IPS-15b (cell line): ENCODE measurements around the gene GLS.
"Not testable (repeated sequence)": the region's sequence is repeated elsewhere in the genome, so short reads cannot be mapped to it uniquely, and the experiment has no call there.

Source experiments
- H3K27me3 ChIP-seq: one replicate; pipeline ENCODE4 v1.6.1; 2013; ENCODE audit warnings: low read length; ENCODE audit not compliant: control insufficient read depth, insufficient read depth
- H3K36me3 ChIP-seq: one replicate; pipeline ENCODE4 v1.6.1; 2013; ENCODE audit warnings: low read length; ENCODE audit not compliant: control insufficient read depth, insufficient read depth
- H3K4me1 ChIP-seq: one replicate; pipeline ENCODE4 v1.6.1; 2013; ENCODE audit warnings: mild to moderate bottlenecking, low read length; ENCODE audit not compliant: control insufficient read depth, insufficient read depth
- H3K4me3 ChIP-seq: one replicate; pipeline ENCODE4 v1.5.1; 2013; ENCODE audit warnings: low read depth, low read length
- H3K9ac ChIP-seq: one replicate; pipeline ENCODE4 v1.6.1; 2013; ENCODE audit warnings: low read depth, mild to moderate bottlenecking, low read length
- H3K9me3 ChIP-seq: one replicate; pipeline ENCODE4 v1.6.1; 2013; ENCODE audit warnings: mild to moderate bottlenecking, low read length; ENCODE audit not compliant: control insufficient read depth, insufficient read depth

GLS gene

GRCh38 chr2:190943706-190944105 is 63.1 kb downstream of the GLS start:
- Histone ChIP-seq H3K36me3 (no peaks in the 10 kb centered on the region), H3K4me1 (peaks cover 3% of the 10 kb centered on the region), H3K27me3 (no peaks in the 10 kb centered on the region), H3K9me3 (no peaks in the 10 kb centered on the region), H3K9ac (no peak overlapping the region), H3K4me3 (no peak overlapping the region)

- Histone ChIP-seq H3K4me1 (peaks cover 3% of the 10 kb centered on the region), H3K4me3 (no peak overlapping the region), H3K9me3 (no peaks in the 10 kb centered on the region), H3K36me3 (no peaks in the 10 kb centered on the region), H3K27me3 (no peaks in the 10 kb centered on the region), H3K9ac (no peak overlapping the region)
These were observed 66.5 kb downstream of the GLS start for GRCh38 chr2:190947141-190947540.

DNA sequence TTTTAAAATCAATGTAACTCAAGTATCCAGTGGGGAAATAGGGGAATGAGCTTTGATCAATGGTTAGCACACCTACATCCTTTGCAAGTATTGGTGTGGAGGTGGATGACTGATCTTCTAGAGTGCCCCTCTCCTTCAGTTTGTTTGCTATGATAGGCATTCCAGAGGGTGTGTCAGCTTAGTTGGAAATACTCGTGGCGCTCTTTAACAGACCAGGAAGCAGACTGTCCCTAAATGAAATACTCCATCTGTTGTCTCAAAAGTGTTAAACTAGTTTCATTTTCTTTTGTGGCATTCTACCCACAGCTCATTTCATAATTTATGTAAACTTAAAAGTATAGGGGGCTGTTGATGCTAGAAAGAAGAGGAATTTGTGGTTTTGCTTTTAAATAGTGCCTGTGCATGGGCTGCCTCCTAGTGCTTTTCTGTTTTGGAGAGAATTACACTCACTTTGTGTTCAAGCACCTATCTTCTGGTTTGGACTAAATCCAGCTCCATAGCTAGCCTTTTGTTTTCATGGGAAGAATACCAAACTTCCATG is 67.2 kb downstream of the GLS start:
- Histone ChIP-seq H3K9me3 (no peaks in the 10 kb centered on the region), H3K36me3 (no peaks in the 10 kb centered on the region), H3K27me3 (no peaks in the 10 kb centered on the region), H3K4me1 (peaks cover 3% of the 10 kb centered on the region), H3K4me3 (no peak overlapping the region), H3K9ac (peak overlapping the region; percentile 8)

DNA sequence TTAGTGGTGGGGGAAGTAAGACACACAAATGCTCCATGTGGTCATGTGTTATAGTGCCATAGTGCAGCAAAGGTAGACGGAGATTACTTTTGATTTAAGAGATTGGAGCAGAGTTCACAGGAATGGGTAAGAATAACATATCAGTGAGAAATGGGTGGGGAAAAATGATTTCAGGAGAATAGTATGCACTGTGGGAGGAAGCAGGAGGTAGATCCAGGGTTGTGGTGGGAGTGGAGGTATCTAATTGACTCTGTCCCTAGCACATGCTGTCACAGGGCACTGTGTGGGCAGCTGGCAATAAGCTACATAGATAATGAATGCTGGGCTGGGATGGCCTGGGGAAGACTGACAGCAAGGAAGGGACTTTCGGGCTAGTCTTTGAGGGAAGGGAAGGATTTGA is 68.0 kb downstream of the GLS start:
- Histone ChIP-seq H3K4me3 (no peak overlapping the region), H3K4me1 (peaks cover 3% of the 10 kb centered on the region), H3K27me3 (no peaks in the 10 kb centered on the region), H3K9ac (no peak overlapping the region), H3K36me3 (no peaks in the 10 kb centered on the region), H3K9me3 (no peaks in the 10 kb centered on the region)

- no peaks in the 10 kb centered on the region for H3K9me3 ChIP-seq
- peaks cover 3% of the 10 kb centered on the region for H3K4me1 ChIP-seq
- H3K4me3 ChIP-seq = no peak overlapping the region
- no peaks in the 10 kb centered on the region for H3K27me3 ChIP-seq
- no peak overlapping the region for H3K9ac ChIP-seq
- H3K36me3 ChIP-seq = no peaks in the 10 kb centered on the region
These were observed 70.0 kb downstream of the GLS start for GRCh38 chr2:190950566-190950991.

- no peaks in the 10 kb centered on the region for H3K36me3 ChIP-seq
These were observed 72.6 kb downstream of the GLS start for GRCh38 chr2:190953257-190953656.

DNA sequence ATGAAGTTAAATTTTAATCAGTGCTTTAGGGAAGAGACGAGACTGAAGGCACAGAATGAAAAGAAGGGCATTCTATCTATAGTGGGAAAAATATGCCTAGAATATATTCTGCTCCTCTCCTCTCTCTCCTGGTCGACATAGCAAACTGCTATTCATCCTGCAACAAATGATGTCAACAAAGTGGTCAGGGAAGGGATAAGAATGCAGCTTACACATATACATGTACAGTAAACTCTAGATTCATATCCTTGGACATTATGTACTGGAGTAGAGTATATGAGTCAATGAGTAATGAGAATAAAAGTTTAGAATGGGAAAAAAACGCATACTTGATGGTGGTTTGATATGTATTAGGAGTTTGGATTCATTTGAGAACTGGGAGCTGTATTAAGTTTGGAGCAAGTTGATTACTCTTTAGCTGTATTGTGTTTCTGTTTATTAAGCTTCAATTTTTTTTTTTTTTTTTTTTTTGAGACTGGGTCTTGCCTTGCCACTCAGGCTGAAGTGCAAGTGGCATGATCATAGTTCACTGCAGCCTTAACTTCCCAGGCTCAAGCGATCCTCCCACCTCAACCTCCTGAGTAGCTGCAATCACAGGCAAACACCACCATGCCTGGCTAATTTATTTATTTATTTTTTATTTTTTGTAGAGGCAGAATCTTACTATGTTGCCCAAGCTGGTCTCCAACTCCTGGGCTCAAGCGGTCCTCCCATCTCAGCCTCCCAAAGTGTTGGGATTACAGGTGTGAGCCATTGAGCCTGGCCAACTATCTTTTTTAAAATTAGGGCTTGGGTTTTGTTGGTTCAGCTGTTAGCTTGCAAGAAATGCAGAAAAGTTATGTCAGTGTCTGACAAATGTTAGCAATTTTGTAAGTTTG is 79.5 kb downstream of the GLS start:
- Histone ChIP-seq H3K27me3 (no peaks in the 10 kb centered on the region), H3K9ac (no peak overlapping the region), H3K36me3 (no peaks in the 10 kb centered on the region), H3K4me1 (no peaks in the 10 kb centered on the region), H3K9me3 (no peaks in the 10 kb centered on the region), H3K4me3 (no peak overlapping the region)

More at GRCh38 chr2:190953257-190953656, 72.6 kb downstream of the GLS start:
- H3K9ac ChIP-seq = no peak overlapping the region
- no peaks in the 10 kb centered on the region for H3K27me3 ChIP-seq
- no peak overlapping the region for H3K4me3 ChIP-seq
- no peaks in the 10 kb centered on the region for H3K4me1 ChIP-seq
- no peaks in the 10 kb centered on the region for H3K9me3 ChIP-seq

GRCh38 chr2:190961117-190961516 is 80.5 kb downstream of the GLS start:
- H3K36me3 ChIP-seq, H3K9me3 ChIP-seq, H3K9ac ChIP-seq, H3K27me3 ChIP-seq, H3K4me1 ChIP-seq, H3K4me3 ChIP-seq: not testable (repeated sequence)

DNA sequence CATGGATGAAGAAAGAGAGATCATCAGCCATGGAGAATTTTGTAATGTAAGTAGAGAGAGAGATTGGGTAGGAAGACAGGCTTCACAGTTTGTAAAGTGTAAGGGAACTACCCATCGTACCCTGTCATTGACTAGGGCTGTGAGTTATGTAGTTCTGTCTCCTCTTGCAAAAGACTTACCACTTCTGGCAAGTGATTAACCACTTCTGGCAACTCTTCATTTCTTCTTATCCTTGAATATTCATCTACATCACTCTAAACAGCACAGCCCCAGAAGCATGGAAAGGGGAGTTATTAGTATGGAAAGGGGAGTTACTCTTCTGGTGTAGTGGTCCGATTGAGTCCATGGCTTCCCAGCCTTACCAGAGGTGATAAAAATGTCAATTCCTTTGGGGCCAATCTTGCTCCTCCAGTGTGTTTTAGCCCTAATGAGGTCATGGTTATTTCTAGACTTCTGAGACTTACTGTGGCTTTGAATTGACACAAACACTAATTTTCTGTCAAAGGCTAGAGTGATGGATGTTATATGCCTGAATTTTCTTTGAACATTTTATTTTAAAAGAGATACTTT is 81.4 kb downstream of the GLS start:
- Histone ChIP-seq H3K4me3 (no peak overlapping the region), H3K27me3 (no peaks in the 10 kb centered on the region), H3K9ac (no peak overlapping the region), H3K36me3 (no peaks in the 10 kb centered on the region), H3K9me3 (no peaks in the 10 kb centered on the region), H3K4me1 (no peaks in the 10 kb centered on the region)

DNA sequence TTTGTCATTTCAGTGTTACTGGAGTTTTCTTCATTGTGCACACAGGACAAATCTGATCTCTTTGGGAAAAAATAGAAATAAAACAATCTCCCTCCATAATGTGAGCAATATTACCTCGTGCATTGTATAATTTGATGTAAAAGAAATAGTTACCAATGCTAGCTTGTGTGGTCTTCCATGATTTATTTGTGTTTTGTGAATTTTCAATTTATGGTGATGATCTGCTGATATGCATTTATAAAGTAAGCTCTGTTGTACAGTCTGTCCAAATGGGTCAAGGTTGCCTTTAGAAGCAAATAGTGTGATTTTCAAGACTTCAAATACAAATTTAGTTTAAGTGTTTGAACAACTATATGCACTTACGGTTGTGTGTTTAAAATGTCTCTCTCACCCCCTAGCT is 82.5 kb downstream of the GLS start:
- no peaks in the 10 kb centered on the region for H3K9me3 ChIP-seq
- H3K36me3 ChIP-seq = no peaks in the 10 kb centered on the region
- no peaks in the 10 kb centered on the region for H3K27me3 ChIP-seq
- H3K4me3 ChIP-seq = no peak overlapping the region
- H3K9ac ChIP-seq = no peak overlapping the region
- no peaks in the 10 kb centered on the region for H3K4me1 ChIP-seq

DNA sequence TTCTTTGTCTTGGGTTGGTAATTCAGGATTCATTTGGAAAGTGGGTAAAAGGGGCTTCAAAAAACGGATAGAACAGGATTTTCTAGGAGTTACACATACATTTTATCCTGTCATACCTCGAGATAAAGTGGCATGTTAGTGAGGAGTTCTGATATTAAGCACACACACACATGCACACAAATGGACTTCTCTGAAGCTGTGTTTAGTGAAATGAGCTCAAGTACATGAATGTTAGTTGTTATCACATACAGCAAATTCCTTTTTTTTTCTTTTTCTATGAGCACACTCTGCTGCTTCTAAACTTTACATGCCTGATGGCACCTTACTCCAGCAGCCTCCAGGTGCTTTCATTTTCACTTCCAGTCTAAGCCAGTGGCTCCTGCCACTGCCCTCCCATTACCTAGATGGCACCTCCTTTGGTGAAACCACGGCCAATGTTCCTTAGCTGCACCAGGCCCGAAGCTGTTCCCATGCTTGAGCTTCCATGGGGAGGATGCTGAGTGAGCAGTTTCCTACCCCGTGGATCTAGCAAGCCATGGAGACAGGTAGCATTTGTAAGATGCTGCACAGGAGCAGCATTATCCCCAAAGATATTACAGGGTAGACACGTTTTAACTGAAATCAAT is 83.7 kb downstream of the GLS start:
- Histone ChIP-seq H3K4me3 (no peak overlapping the region), H3K9ac (no peak overlapping the region), H3K36me3 (no peaks in the 10 kb centered on the region), H3K27me3 (no peaks in the 10 kb centered on the region), H3K4me1 (no peaks in the 10 kb centered on the region), H3K9me3 (no peaks in the 10 kb centered on the region)
